WTC11 (cell line): Measurements from ENCODE around the gene METAP1. TPM values are rescaled to one million over a fixed set of nuclear protein-coding genes. Genes with fewer than 3 reads are reported as not detected.
A peak's percentile ranks its signal among the peaks of the same experiment; 100 is the strongest.

Experiments used
- ATAC-seq: fragments of 200-7000 bp; cut with Tn5 transposase; 2 replicates; pipeline ENCODE4 v1.10.0; 2021; ENCODE audit warnings: mild to moderate bottlenecking, moderate library complexity
- CTCF ChIA-PET: fragments of 300-600 bp; sonication (Branson Sonifier 250); formaldehyde crosslinking; loops from one replicate; lab custom pipeline; 2021; ENCODE audit warnings: antibody characterized with exemption; lab: Charles Lee
- POLR2A ChIA-PET: fragments of 350-600 bp; sonication (Branson Sonifier 250); formaldehyde crosslinking; loops from one replicate; lab custom pipeline; 2021; ENCODE audit warnings: antibody characterized with exemption; lab: Charles Lee
- DNase-seq: peaks from one replicate; pipeline ENCODE4 v3.0.0; 2021; ENCODE audit warnings: low spot score
- H3K27ac Mint-ChIP-seq: 2 replicates; pipeline ENCODE4 v1.8.0; 2021; ENCODE audit warnings: mixed read lengths
- H3K27me3 Mint-ChIP-seq: 2 replicates; pipeline ENCODE4 v1.8.0; 2021; ENCODE audit warnings: low read depth, mild to moderate bottlenecking, moderate library complexity, mixed read lengths
- H3K36me3 Mint-ChIP-seq: 2 replicates; pipeline ENCODE4 v1.8.0; 2021; ENCODE audit warnings: mixed read lengths
- H3K4me1 Mint-ChIP-seq: 2 replicates; pipeline ENCODE4 v1.8.0; 2022; ENCODE audit warnings: mixed read lengths
- H3K4me3 Mint-ChIP-seq: 2 replicates; pipeline ENCODE4 v1.8.0; 2021; ENCODE audit warnings: mild to moderate bottlenecking, moderate library complexity, mixed read lengths
- H3K9me3 Mint-ChIP-seq: 2 replicates; pipeline ENCODE4 v1.8.0; 2021; ENCODE audit warnings: mixed read lengths
- CREB1 ChIP-seq: sonication (generic); formaldehyde crosslinking; IDR thresholded peaks from 2 replicates; pipeline ENCODE4 v1.8.0; 2023; ENCODE audit warnings: mild to moderate bottlenecking, missing genetic modification reagents
- CREM ChIP-seq: sonication (generic); formaldehyde crosslinking; IDR thresholded peaks from 2 replicates; pipeline ENCODE4 v1.8.1; 2022; ENCODE audit warnings: mild to moderate bottlenecking, missing genetic modification reagents, moderate library complexity
- ETV6 ChIP-seq: sonication (generic); formaldehyde crosslinking; IDR thresholded peaks from 2 replicates; pipeline ENCODE4 v1.8.1; 2022; ENCODE audit warnings: mild to moderate bottlenecking, missing genetic modification reagents
- GTF2I ChIP-seq: fragments of 250-450 bp; sonication (Bioruptor Pico); conservative IDR thresholded peaks from 2 replicates; pipeline ENCODE4 v1.4.0; 2021; ENCODE audit warnings: mild to moderate bottlenecking
- JAZF1 ChIP-seq: fragments of 250-450 bp; sonication (Bioruptor Pico); IDR thresholded peaks from 2 replicates; pipeline ENCODE4 v1.9.0; 2021; ENCODE audit warnings: moderate library complexity, mild to moderate bottlenecking, inconsistent platforms
- NR2C2 ChIP-seq: sonication (generic); formaldehyde crosslinking; IDR thresholded peaks from 2 replicates; pipeline ENCODE4 v1.8.0; 2022; ENCODE audit warnings: mild to moderate bottlenecking, missing genetic modification reagents
- RELA ChIP-seq: sonication (generic); formaldehyde crosslinking; IDR thresholded peaks from 2 replicates; pipeline ENCODE4 v1.8.1; 2022; ENCODE audit warnings: missing genetic modification reagents, mild to moderate bottlenecking, borderline replicate concordance
- SOX15 ChIP-seq: fragments of 250-450 bp; sonication (Bioruptor Pico); IDR thresholded peaks from 2 replicates; pipeline ENCODE4 v1.9.0; 2021; ENCODE audit warnings: mild to moderate bottlenecking
- TCF7 ChIP-seq: sonication (generic); formaldehyde crosslinking; IDR thresholded peaks from 2 replicates; pipeline ENCODE4 v1.8.0; 2022; ENCODE audit warnings: mild to moderate bottlenecking, low read depth, missing genetic modification reagents, moderate library complexity
- ZNF423 ChIP-seq: fragments of 250-450 bp; sonication (Bioruptor Pico); IDR thresholded peaks from 2 replicates; pipeline ENCODE4 v2.1.2; 2022; ENCODE audit warnings: mild to moderate bottlenecking, moderate library complexity
- ZNF671 ChIP-seq: fragments of 250-450 bp; sonication (Bioruptor Pico); IDR thresholded peaks from 2 replicates; pipeline ENCODE4 v1.8.0; 2021; ENCODE audit warnings: mild to moderate bottlenecking
- total RNA-seq: library from RNA; stranded (reverse); gene quantifications from 3 replicates; pipeline ENCODE4 v1.2.3, GENCODE V29; 2021
- TF ChIP-seq, protein P1 (sequence below): sonication (generic); formaldehyde crosslinking; IDR thresholded peaks from 2 replicates; pipeline ENCODE4 v1.8.0; 2023; ENCODE audit warnings: missing genetic modification reagents, mild to moderate bottlenecking, borderline replicate concordance
- TF ChIP-seq, protein P2 (sequence below): fragments of 250-450 bp; sonication (Bioruptor Pico); IDR thresholded peaks from 2 replicates; pipeline ENCODE4 v1.9.0; 2021; ENCODE audit warnings: mild to moderate bottlenecking
- TF ChIP-seq, protein P3 (sequence below): sonication (generic); formaldehyde crosslinking; IDR thresholded peaks from 2 replicates; pipeline ENCODE4 v1.8.1; 2022; ENCODE audit warnings: missing genetic modification reagents, borderline replicate concordance
- TF ChIP-seq, protein P4 (sequence below): sonication (generic); formaldehyde crosslinking; IDR thresholded peaks from 2 replicates; pipeline ENCODE4 v1.8.0; 2022; ENCODE audit warnings: missing genetic modification reagents
- TF ChIP-seq, protein P5 (sequence below): sonication (generic); formaldehyde crosslinking; IDR thresholded peaks from 2 replicates; pipeline ENCODE4 v1.8.1; 2022; ENCODE audit warnings: low read depth, missing genetic modification reagents, borderline replicate concordance

Gene METAP1
- total RNA-seq, 1 experiment from 2014 or later: 102 TPM

DNA sequence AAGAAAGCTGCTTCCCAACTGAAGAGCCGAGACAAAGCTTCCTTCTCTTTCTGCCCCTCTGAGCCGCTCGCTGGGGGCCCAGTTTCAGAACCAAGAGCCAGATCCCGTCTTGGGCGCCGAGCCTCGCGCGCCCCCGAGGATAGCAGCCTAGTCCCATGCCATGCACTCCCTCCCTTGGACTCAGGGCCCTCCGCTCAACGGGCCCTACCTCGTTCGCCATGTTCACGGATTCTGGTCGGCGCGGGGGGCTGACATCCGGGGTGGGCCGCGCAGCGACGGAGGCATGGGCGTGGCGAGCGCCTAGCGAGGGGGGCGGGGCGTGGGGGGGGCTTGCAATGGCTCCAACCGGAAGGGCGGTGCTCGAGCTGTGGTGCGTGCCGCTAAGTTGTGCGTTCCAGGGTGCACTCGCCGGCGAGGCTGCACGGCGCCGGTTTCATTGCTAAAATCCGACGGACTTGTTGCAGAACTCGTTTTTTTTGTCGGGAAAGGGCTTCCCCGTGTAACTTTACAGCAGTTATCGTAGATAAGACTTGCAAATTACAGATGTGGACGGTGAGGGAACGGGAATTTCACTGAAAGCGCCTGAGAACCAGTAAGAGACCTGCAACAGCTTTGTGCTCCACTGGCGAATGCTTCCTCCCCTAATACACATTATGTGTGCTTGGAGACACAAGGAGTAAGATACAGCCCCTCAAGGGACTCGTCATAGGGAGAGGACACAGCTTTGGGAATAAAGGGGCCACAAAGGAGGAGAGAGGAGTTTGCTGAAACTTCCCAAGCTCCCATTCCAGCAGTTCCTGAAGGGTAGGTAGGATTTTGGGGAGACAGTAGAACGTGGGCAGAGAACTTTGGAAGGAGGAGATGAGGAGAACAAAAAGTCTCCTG, 93.2 kb downstream of the METAP1 start, which contains the start of gene ADH5 (continued):
- TF ChIP-seq, protein P1, sequence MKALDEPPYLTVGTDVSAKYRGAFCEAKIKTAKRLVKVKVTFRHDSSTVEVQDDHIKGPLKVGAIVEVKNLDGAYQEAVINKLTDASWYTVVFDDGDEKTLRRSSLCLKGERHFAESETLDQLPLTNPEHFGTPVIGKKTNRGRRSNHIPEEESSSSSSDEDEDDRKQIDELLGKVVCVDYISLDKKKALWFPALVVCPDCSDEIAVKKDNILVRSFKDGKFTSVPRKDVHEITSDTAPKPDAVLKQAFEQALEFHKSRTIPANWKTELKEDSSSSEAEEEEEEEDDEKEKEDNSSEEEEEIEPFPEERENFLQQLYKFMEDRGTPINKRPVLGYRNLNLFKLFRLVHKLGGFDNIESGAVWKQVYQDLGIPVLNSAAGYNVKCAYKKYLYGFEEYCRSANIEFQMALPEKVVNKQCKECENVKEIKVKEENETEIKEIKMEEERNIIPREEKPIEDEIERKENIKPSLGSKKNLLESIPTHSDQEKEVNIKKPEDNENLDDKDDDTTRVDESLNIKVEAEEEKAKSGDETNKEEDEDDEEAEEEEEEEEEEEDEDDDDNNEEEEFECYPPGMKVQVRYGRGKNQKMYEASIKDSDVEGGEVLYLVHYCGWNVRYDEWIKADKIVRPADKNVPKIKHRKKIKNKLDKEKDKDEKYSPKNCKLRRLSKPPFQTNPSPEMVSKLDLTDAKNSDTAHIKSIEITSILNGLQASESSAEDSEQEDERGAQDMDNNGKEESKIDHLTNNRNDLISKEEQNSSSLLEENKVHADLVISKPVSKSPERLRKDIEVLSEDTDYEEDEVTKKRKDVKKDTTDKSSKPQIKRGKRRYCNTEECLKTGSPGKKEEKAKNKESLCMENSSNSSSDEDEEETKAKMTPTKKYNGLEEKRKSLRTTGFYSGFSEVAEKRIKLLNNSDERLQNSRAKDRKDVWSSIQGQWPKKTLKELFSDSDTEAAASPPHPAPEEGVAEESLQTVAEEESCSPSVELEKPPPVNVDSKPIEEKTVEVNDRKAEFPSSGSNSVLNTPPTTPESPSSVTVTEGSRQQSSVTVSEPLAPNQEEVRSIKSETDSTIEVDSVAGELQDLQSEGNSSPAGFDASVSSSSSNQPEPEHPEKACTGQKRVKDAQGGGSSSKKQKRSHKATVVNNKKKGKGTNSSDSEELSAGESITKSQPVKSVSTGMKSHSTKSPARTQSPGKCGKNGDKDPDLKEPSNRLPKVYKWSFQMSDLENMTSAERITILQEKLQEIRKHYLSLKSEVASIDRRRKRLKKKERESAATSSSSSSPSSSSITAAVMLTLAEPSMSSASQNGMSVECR (CRISPR knock-in tag): peak; percentile 52; the same call in 1 of the 2 replicates
- TF ChIP-seq SOX15 (CRISPR knock-in tag): no peak
- TF ChIP-seq NR2C2 (CRISPR knock-in tag): no peak
- TF ChIP-seq ZNF423 (CRISPR knock-in tag): peak; percentile 38; the same call in 1 of the 2 replicates
- TF ChIP-seq, protein P2, sequence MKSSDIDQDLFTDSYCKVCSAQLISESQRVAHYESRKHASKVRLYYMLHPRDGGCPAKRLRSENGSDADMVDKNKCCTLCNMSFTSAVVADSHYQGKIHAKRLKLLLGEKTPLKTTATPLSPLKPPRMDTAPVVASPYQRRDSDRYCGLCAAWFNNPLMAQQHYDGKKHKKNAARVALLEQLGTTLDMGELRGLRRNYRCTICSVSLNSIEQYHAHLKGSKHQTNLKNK (CRISPR knock-in tag): no peak
- TF ChIP-seq, all 79 proteins: peak for 26

DNA sequence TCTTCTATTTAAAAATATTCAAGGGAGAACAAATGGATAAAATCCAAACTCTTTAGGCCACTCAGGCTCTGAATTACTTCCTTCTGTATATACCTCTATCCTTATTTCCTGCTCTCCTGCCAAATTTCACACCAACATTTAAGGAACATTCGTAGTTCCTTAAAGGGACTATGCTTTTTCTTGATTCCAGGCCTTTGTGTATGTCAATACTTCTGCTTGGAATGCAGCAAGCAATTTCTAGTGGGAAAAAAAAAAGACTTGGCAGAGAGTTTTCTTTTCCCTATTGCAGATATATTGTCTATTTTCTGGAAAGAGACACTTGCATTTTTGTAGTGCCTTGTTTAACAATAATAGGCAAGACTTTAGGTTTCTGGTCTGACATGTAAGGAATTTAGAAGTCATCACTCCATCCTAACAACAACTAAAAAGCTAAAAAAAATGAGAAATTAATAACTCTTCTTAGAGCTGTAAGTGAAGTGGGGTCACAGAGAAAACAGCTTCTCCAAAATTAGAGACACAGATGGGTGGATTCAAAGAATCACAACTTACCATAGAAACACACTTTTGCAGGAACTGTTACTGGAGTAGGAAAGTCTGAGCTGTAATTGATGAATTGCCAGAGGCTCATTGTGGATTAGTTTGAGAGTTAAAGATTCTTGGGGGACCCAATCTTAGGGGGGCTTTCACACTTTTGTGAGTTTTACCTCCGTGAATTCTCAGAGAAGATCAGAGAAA, 95.1 kb downstream of the METAP1 start:
- POLR2A ChIA-PET: no interaction called here
- Mint-ChIP-seq H3K4me3 (peak overlapping the region; percentile 55), H3K27ac (no peak overlapping the region), H3K4me1 (peaks cover 41% of the 10 kb centered on the region), H3K27me3 (no peaks in the 10 kb centered on the region), H3K9me3 (0 out of 2 replicates have a peak, but pooled peaks cover 5% of the 10 kb centered on the region), H3K36me3 (peaks cover 8% of the 10 kb centered on the region)
- DNase-seq (no peak), ATAC-seq (no peak)
- TF ChIP-seq CREB1 (CRISPR knock-in tag): no peak
- TF ChIP-seq, protein P3, sequence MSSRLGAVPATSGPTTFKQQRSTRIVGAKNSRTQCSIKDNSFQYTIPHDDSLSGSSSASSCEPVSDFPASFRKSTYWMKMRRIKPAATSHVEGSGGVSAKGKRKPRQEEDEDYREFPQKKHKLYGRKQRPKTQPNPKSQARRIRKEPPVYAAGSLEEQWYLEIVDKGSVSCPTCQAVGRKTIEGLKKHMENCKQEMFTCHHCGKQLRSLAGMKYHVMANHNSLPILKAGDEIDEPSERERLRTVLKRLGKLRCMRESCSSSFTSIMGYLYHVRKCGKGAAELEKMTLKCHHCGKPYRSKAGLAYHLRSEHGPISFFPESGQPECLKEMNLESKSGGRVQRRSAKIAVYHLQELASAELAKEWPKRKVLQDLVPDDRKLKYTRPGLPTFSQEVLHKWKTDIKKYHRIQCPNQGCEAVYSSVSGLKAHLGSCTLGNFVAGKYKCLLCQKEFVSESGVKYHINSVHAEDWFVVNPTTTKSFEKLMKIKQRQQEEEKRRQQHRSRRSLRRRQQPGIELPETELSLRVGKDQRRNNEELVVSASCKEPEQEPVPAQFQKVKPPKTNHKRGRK (CRISPR knock-in tag): no peak
- TF ChIP-seq GTF2I (CRISPR knock-in tag): no peak
- TF ChIP-seq, protein P4, sequence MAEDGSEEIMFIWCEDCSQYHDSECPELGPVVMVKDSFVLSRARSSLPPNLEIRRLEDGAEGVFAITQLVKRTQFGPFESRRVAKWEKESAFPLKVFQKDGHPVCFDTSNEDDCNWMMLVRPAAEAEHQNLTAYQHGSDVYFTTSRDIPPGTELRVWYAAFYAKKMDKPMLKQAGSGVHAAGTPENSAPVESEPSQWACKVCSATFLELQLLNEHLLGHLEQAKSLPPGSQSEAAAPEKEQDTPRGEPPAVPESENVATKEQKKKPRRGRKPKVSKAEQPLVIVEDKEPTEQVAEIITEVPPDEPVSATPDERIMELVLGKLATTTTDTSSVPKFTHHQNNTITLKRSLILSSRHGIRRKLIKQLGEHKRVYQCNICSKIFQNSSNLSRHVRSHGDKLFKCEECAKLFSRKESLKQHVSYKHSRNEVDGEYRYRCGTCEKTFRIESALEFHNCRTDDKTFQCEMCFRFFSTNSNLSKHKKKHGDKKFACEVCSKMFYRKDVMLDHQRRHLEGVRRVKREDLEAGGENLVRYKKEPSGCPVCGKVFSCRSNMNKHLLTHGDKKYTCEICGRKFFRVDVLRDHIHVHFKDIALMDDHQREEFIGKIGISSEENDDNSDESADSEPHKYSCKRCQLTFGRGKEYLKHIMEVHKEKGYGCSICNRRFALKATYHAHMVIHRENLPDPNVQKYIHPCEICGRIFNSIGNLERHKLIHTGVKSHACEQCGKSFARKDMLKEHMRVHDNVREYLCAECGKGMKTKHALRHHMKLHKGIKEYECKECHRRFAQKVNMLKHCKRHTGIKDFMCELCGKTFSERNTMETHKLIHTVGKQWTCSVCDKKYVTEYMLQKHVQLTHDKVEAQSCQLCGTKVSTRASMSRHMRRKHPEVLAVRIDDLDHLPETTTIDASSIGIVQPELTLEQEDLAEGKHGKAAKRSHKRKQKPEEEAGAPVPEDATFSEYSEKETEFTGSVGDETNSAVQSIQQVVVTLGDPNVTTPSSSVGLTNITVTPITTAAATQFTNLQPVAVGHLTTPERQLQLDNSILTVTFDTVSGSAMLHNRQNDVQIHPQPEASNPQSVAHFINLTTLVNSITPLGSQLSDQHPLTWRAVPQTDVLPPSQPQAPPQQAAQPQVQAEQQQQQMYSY: no peak
- TF ChIP-seq ZNF671: no peak
- no peak for TF ChIP-seq JAZF1 (CRISPR knock-in tag)
- TF ChIP-seq, protein P5, sequence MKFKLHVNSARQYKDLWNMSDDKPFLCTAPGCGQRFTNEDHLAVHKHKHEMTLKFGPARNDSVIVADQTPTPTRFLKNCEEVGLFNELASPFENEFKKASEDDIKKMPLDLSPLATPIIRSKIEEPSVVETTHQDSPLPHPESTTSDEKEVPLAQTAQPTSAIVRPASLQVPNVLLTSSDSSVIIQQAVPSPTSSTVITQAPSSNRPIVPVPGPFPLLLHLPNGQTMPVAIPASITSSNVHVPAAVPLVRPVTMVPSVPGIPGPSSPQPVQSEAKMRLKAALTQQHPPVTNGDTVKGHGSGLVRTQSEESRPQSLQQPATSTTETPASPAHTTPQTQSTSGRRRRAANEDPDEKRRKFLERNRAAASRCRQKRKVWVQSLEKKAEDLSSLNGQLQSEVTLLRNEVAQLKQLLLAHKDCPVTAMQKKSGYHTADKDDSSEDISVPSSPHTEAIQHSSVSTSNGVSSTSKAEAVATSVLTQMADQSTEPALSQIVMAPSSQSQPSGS (CRISPR knock-in tag): no peak
- no peak for TF ChIP-seq CREM (CRISPR knock-in tag)
- no peak for TF ChIP-seq SOX15 (CRISPR knock-in tag)
- TF ChIP-seq ETV6 (CRISPR knock-in tag): no peak
- TF ChIP-seq RELA (CRISPR knock-in tag): no peak
- TF ChIP-seq TCF7: no peak
- CTCF ChIA-PET: interaction anchor here (0.6 to 1.0 kb wide), 2 partner anchors 35 to 91 kb away, joined by 3 to 5 read pairs; no protein-coding TSS in a partner anchor
